ENCODE measurements around the gene ZC3H4.

DNA sequence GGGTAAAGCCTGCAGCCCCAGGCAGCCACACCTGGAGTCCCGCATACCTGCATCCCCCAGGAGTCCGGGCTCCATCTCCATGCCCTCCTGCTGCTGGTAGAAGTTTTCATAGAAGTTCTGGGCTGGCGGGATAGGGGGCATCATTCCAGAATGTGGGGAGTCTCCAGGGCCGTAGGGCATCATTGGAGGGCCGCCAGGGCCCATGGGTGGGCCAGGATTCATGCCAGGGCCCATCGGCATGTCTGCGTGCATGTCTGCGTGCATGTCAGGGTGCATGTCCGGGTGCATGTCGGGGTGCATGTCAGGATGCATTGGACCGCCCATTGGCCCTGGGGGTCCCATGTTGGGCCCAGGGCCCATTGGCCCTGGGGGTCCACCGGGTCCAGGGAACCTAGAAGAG, 41.8 kb downstream of the ZC3H4 start:
- TF ChIP-seq, protein P1, sequence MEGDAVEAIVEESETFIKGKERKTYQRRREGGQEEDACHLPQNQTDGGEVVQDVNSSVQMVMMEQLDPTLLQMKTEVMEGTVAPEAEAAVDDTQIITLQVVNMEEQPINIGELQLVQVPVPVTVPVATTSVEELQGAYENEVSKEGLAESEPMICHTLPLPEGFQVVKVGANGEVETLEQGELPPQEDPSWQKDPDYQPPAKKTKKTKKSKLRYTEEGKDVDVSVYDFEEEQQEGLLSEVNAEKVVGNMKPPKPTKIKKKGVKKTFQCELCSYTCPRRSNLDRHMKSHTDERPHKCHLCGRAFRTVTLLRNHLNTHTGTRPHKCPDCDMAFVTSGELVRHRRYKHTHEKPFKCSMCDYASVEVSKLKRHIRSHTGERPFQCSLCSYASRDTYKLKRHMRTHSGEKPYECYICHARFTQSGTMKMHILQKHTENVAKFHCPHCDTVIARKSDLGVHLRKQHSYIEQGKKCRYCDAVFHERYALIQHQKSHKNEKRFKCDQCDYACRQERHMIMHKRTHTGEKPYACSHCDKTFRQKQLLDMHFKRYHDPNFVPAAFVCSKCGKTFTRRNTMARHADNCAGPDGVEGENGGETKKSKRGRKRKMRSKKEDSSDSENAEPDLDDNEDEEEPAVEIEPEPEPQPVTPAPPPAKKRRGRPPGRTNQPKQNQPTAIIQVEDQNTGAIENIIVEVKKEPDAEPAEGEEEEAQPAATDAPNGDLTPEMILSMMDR (IDR thresholded peaks at IDR 0.05) = no peak
- no peak for TF ChIP-seq POLR2A (IDR thresholded peaks at IDR 0.05)
